ENCODE data around the gene AKR1B15. TPM values are rescaled to one million over a fixed set of nuclear protein-coding genes. Genes with fewer than 3 reads are reported as not detected.

AKR1B15 gene
- total and polyA plus RNA-seq, 9 donors = 0.22 TPM; not detected in 8

GRCh38 chr7:134599371-134599770, 50.5 kb downstream of the AKR1B15 start:
- no peaks in the 10 kb centered on the region for H3K36me3 ChIP-seq
- no peak for TF ChIP-seq CTCF (IDR thresholded peaks at IDR 0.05)
- no peaks in the 10 kb centered on the region for H3K4me1 ChIP-seq (ENCODE audit: insufficient read depth)
- 83 to 87% (median 85%) methylated on average over 6 of the region's 6 CpGs for WGBS, 3 donors
- H3K4me3 ChIP-seq = no peak overlapping the region
- H3K27me3 ChIP-seq = no peaks in the 10 kb centered on the region
- H3K9me3 ChIP-seq = no peaks in the 10 kb centered on the region
- H3K27ac ChIP-seq = no peak overlapping the region
- DNase-seq = no peak
- intact Hi-C loops (cut with DNase I) = no loop called here

- H3K36me3 ChIP-seq = no peaks in the 10 kb centered on the region
- intact Hi-C loops (cut with DNase I) = loop anchor here in 3 of 4 donors (10.0 kb wide), 1 partner anchor 87 kb away; no protein-coding TSS in a partner anchor
- no peak overlapping the region for H3K4me3 ChIP-seq
- no peaks in the 10 kb centered on the region for H3K4me1 ChIP-seq (ENCODE audit: insufficient read depth)
- no peaks in the 10 kb centered on the region for H3K27me3 ChIP-seq
- no peak overlapping the region for H3K27ac ChIP-seq
- 61 to 69% (median 62%) methylated on average over 4 of the region's 4 CpGs for WGBS, 3 donors
- TF ChIP-seq POLR2A (IDR thresholded peaks at IDR 0.05) (no peak), CTCF (IDR thresholded peaks at IDR 0.05) (no peak), EP300 (IDR thresholded peaks at IDR 0.05) (no peak)
- no peaks in the 10 kb centered on the region for H3K9me3 ChIP-seq
- DNase-seq = no peak
Measured at GRCh38 chr7:134601459-134601858, 52.5 kb downstream of the AKR1B15 start.

GRCh38 chr7:134602881-134603451, 54.1 kb downstream of the AKR1B15 start:
- H3K27ac ChIP-seq = peak overlapping the region in 1 of 2 donors; percentile 25
- H3K4me1 ChIP-seq (ENCODE audit: insufficient read depth) = no peaks in the 10 kb centered on the region
- no peak for DNase-seq
- H3K36me3 ChIP-seq = no peaks in the 10 kb centered on the region
- 20 to 39% (median 30%) methylated on average over 11 of the region's 11 CpGs for WGBS, 3 donors
- no peak overlapping the region for H3K4me3 ChIP-seq
- TF ChIP-seq POLR2A (IDR thresholded peaks at IDR 0.05) (no peak), EP300 (IDR thresholded peaks at IDR 0.05) (no peak), CTCF (IDR thresholded peaks at IDR 0.05) (no peak)
- H3K9me3 ChIP-seq = no peaks in the 10 kb centered on the region
- no peaks in the 10 kb centered on the region for H3K27me3 ChIP-seq
- intact Hi-C loops (cut with DNase I) = loop anchor here in 3 of 4 donors (2.0 to 10.0 kb wide), 2 partner anchors 88 to 168 kb away; no protein-coding TSS in a partner anchor

- TF ChIP-seq POLR2A (IDR thresholded peaks at IDR 0.05) (no peak), CTCF (IDR thresholded peaks at IDR 0.05) (peak; percentile 63 to 79 (median 69))
- Histone ChIP-seq H3K36me3 (no peaks in the 10 kb centered on the region), H3K9me3 (no peaks in the 10 kb centered on the region), H3K4me1 (ENCODE audit: insufficient read depth) (no peaks in the 10 kb centered on the region), H3K27ac (no peak overlapping the region), H3K4me3 (no peak overlapping the region), H3K27me3 (no peaks in the 10 kb centered on the region)
- intact Hi-C loops (cut with DNase I) = loop anchor here (2.0 to 10.0 kb wide), 3 partner anchors 91 to 174 kb away; no protein-coding TSS in a partner anchor
- 26 to 28% (median 28%) methylated on average over 14 of the region's 14 CpGs for WGBS, 3 donors
- peak; percentile 34 to 74 (median 66) for DNase-seq
Measured at GRCh38 chr7:134605978-134606923, 57.3 kb downstream of the AKR1B15 start.
